IMR-90 (cell line): ENCODE measurements around the gene ASB7. TPM values are rescaled to one million over a fixed set of nuclear protein-coding genes. Genes with fewer than 3 reads are reported as not detected.

Source experiments
- ATAC-seq: fragments of 200-7000 bp; cut with Tn5 transposase; 2 replicates; pipeline ENCODE4 v1.9.1; 2020; ENCODE audit warnings: low read depth, mild to moderate bottlenecking, moderate library complexity
- BruUV-seq: library from RNA; stranded (reverse); fragments of 400-500 nt; replicated peaks from 2 replicates; lab custom pipeline; 2021; lab: Mats Ljungman, UMichigan
- CTCF ChIA-PET: fragments of 300-600 bp; formaldehyde crosslinking; extraction: SDS; loops from one replicate; lab custom pipeline; 2021; ENCODE audit warnings: antibody characterized with exemption; lab: Yijun Ruan, JAX
- POLR2A ChIA-PET: fragments of 300-600 bp; sonication (Branson Sonifier 250); formaldehyde crosslinking; loops from one replicate; lab custom pipeline; 2022; ENCODE audit warnings: antibody characterized with exemption; ENCODE audit not compliant: unreplicated experiment; lab: Charles Lee
- DNase-seq: peaks from one replicate; pipeline ENCODE4 v3.0.0; 2013
- H2AFZ ChIP-seq: replicated peaks from 2 replicates; pipeline ENCODE3; 2013; ENCODE audit warnings: low read length, mild to moderate bottlenecking; ENCODE audit not compliant: poor library complexity
- H2AK5ac ChIP-seq: 2 replicates; pipeline ENCODE4 v1.6.1; 2013; ENCODE audit warnings: low read depth, low read length, inconsistent platforms
- H2AK9ac ChIP-seq: replicated peaks from 2 replicates; pipeline ENCODE3; 2013; ENCODE audit warnings: mild to moderate bottlenecking, low read depth, low read length, moderate library complexity; ENCODE audit not compliant: poor library complexity
- H2BK120ac ChIP-seq: 2 replicates; pipeline ENCODE4 v1.6.1; 2013; ENCODE audit warnings: low read depth, low read length, inconsistent platforms
- H2BK15ac ChIP-seq: 3 replicates; pipeline ENCODE4 v1.6.1; 2013; ENCODE audit warnings: low read depth, low read length, inconsistent platforms
- H2BK20ac ChIP-seq: 2 replicates; pipeline ENCODE4 v1.6.1; 2013; ENCODE audit warnings: low read depth, mild to moderate bottlenecking, inconsistent platforms, low read length, moderate library complexity
- H2BK5ac ChIP-seq: 2 replicates; pipeline ENCODE4 v1.6.1; 2013; ENCODE audit warnings: mild to moderate bottlenecking, low read depth, low read length, inconsistent platforms; ENCODE audit not compliant: poor library complexity, severe bottlenecking
- H3K14ac ChIP-seq: replicated peaks from 2 replicates; pipeline ENCODE4 v1.6.1; 2013; ENCODE audit warnings: low read depth, low read length, inconsistent platforms
- H3K18ac ChIP-seq: 2 replicates; pipeline ENCODE4 v1.6.1; 2013; ENCODE audit warnings: low read depth, low read length, control low read depth
- H3K23ac ChIP-seq: 2 replicates; pipeline ENCODE4 v1.6.1; 2013; ENCODE audit warnings: low read depth, low read length, inconsistent platforms
- H3K27ac ChIP-seq: 2 replicates; pipeline ENCODE4 v1.5.1; 2013; ENCODE audit warnings: mild to moderate bottlenecking, control low read depth, low read length; ENCODE audit not compliant: insufficient read depth
- H3K27me3 ChIP-seq: 2 replicates; pipeline ENCODE4 v1.6.1; 2013; ENCODE audit warnings: low read length; ENCODE audit not compliant: control insufficient read depth, insufficient read depth
- H3K36me3 ChIP-seq: 2 replicates; pipeline ENCODE4 v1.6.1; 2013; ENCODE audit warnings: low read length, mixed read lengths; ENCODE audit not compliant: control insufficient read depth, insufficient read depth
- H3K4ac ChIP-seq: 2 replicates; pipeline ENCODE4 v1.6.1; 2013; ENCODE audit warnings: low read depth, low read length, inconsistent platforms
- H3K4me1 ChIP-seq: 2 replicates; pipeline ENCODE4 v1.6.1; 2013; ENCODE audit warnings: low read length, mixed read lengths; ENCODE audit not compliant: control insufficient read depth, insufficient read depth
- H3K4me2 ChIP-seq: 2 replicates; pipeline ENCODE4 v1.6.1; 2013; ENCODE audit warnings: low read depth, mild to moderate bottlenecking, control low read depth, low read length, moderate library complexity
- H3K4me3 ChIP-seq: 2 replicates; pipeline ENCODE4 v1.5.1; 2013; ENCODE audit warnings: low read depth, mild to moderate bottlenecking, control low read depth, low read length, moderate library complexity; ENCODE audit not compliant: insufficient read depth
- H3K56ac ChIP-seq: 2 replicates; pipeline ENCODE4 v1.6.1; 2013; ENCODE audit warnings: low read length, inconsistent platforms; ENCODE audit not compliant: insufficient read depth; ENCODE audit errors: extremely low read depth
- H3K79me1 ChIP-seq, 2 experiments: 2 replicates each; pipeline ENCODE4 v1.6.1; 2013; ENCODE audit warnings: low read length in 2 of 2, inconsistent platforms in 1 of 2, low read depth in 1 of 2
- H3K9ac ChIP-seq: 2 replicates; pipeline ENCODE4 v1.6.1; 2013; ENCODE audit warnings: low read depth, low read length, control low read depth
- H3K9me1 ChIP-seq: 2 replicates; pipeline ENCODE4 v1.6.1; 2013; ENCODE audit warnings: low read length, inconsistent platforms; ENCODE audit not compliant: insufficient read depth
- H3K9me3 ChIP-seq: 2 replicates; pipeline ENCODE4 v1.6.1; 2013; ENCODE audit warnings: low read length; ENCODE audit not compliant: control insufficient read depth, insufficient read depth
- H4K20me1 ChIP-seq: 2 replicates; pipeline ENCODE4 v1.6.1; 2013; ENCODE audit warnings: low read length, inconsistent platforms; ENCODE audit not compliant: insufficient read depth
- H4K5ac ChIP-seq: 2 replicates; pipeline ENCODE4 v1.6.1; 2013; ENCODE audit warnings: mild to moderate bottlenecking, low read depth, low read length, control low read depth
- H4K8ac ChIP-seq, 2 experiments: 2 replicates each; pipeline ENCODE4 v1.6.1; 2013; ENCODE audit warnings: low read depth in 2 of 2, low read length in 2 of 2, control low read depth in 1 of 2, inconsistent platforms in 1 of 2
- H4K91ac ChIP-seq: 2 replicates; pipeline ENCODE4 v1.6.1; 2013; ENCODE audit warnings: low read depth, low read length, inconsistent platforms; ENCODE audit not compliant: insufficient read depth
- BHLHE40 ChIP-seq: fragments of 150-350 bp; IDR thresholded peaks from 2 replicates; pipeline ENCODE4 v1.6.1; 2016; ENCODE audit warnings: mild to moderate bottlenecking, low read depth, low read length
- CEBPB ChIP-seq: IDR thresholded peaks from 2 replicates; pipeline ENCODE4 v1.6.1; 2012; ENCODE audit warnings: low read depth, low read length, improper control_type of control experiment
- CHD1 ChIP-seq: IDR thresholded peaks from 2 replicates; pipeline ENCODE4 v1.6.1; 2012; ENCODE audit warnings: low read depth, low read length, improper control_type of control experiment
- FOS ChIP-seq: fragments of 150-350 bp; IDR thresholded peaks from 2 replicates; pipeline ENCODE4 v1.6.1; 2016; ENCODE audit warnings: low read depth, low read length
- MAZ ChIP-seq: IDR thresholded peaks from 2 replicates; pipeline ENCODE4 v1.6.1; 2012; ENCODE audit warnings: low read depth, mild to moderate bottlenecking, low read length, improper control_type of control experiment, moderate library complexity, borderline replicate concordance
- MXI1 ChIP-seq: IDR thresholded peaks from 2 replicates; pipeline ENCODE4 v1.6.1; 2012; ENCODE audit warnings: low read depth, mild to moderate bottlenecking, low read length, moderate library complexity, borderline replicate concordance
- NFE2L2 ChIP-seq: fragments of 150-350 bp; IDR thresholded peaks from 2 replicates; pipeline ENCODE4 v1.6.1; 2016; ENCODE audit warnings: low read depth, mild to moderate bottlenecking, low read length
- POLR2A ChIP-seq: IDR thresholded peaks from 2 replicates; pipeline ENCODE4 v1.6.1; 2012; ENCODE audit warnings: mild to moderate bottlenecking, low read depth, low read length
- RAD21 ChIP-seq: IDR thresholded peaks from 2 replicates; pipeline ENCODE4 v1.6.1; 2012; ENCODE audit warnings: low read length, improper control_type of control experiment
- RCOR1 ChIP-seq: IDR thresholded peaks from 2 replicates; pipeline ENCODE4 v1.6.1; 2012; ENCODE audit warnings: mild to moderate bottlenecking, low read length, improper control_type of control experiment; ENCODE audit not compliant: insufficient replicate concordance
- RFX5 ChIP-seq: IDR thresholded peaks from 2 replicates; pipeline ENCODE4 v1.8.0; 2012; ENCODE audit warnings: low read depth, mild to moderate bottlenecking, low read length, moderate library complexity
- SMC3 ChIP-seq: fragments of 150-350 bp; IDR thresholded peaks from 2 replicates; pipeline ENCODE4 v1.6.1; 2016; ENCODE audit warnings: low read depth, mild to moderate bottlenecking, antibody characterized with exemption, low read length, moderate library complexity
- USF2 ChIP-seq: fragments of 150-350 bp; IDR thresholded peaks from 2 replicates; pipeline ENCODE4 v1.6.1; 2017; ENCODE audit warnings: mild to moderate bottlenecking, antibody characterized with exemption, low read length, low read depth
- WGBS, 2 experiments: methylation state at CpG; one replicate each; pipeline versions ENCODE4 v1.1.5 to v1.1.7; 2013; ENCODE audit warnings: missing lambda C conversion rate in 2 of 2; ENCODE audit not compliant: insufficient read length in 1 of 2; ENCODE audit errors: extremely low coverage in 2 of 2; 5-methylcytosine and 5-hydroxymethylcytosine counted together
- dilution Hi-C: fragments of 300-500 bp; cut with HindIII; formaldehyde crosslinking; loops from one replicate; pipeline ENCODE4 v1.14.3; 2018; ENCODE audit warnings: low sequenced_read_pairs; ENCODE audit not compliant: unreplicated experiment
- in situ Hi-C: fragments of 300-500 bp; cut with MboI; formaldehyde crosslinking; loops from 3 replicates; pipeline ENCODE4 v1.14.3; 2019; ENCODE audit warnings: low sequenced_read_pairs, inconsistent platforms, mixed read lengths
- intact Hi-C: fragments of 100-400 bp; cut with micrococcal nuclease; formaldehyde crosslinking; loops from 2 replicates; pipeline ENCODE4 v1.10.0; 2022
- polyA plus RNA-seq, 3 experiments: library from polyadenylated mRNA; depleted of rRNA; stranded (reverse); fragments of >200 nt; gene quantifications; 2 replicates each; pipeline ENCODE4 v1.2.3, GENCODE V29; 2012; ENCODE audit warnings: low replicate concordance in 1 of 3
- total RNA-seq: library from RNA; depleted of rRNA; stranded (reverse); fragments of >200 nt; gene quantifications from 2 replicates; pipeline ENCODE4 v1.2.3, GENCODE V29; 2012

ASB7 gene
- total and polyA plus RNA-seq, 2 of the 4 experiments (the other 2 are of a cell fraction), result 7.7 to 16.7 TPM

- H3K56ac ChIP-seq, result no peak overlapping the region
- CTCF ChIA-PET, result no interaction called here
- WGBS, 2 experiments, result 100% methylated on average over 3 of the region's 7 CpGs; no CpG with 5 or more reads in 1 of the 2 experiments
- peaks cover 16% of the 10 kb centered on the region for H3K4me1 ChIP-seq
- no peaks in the 10 kb centered on the region for H3K9me3 ChIP-seq
- H3K14ac ChIP-seq, result 0 out of 2 replicates have a peak overlapping the region, but pooled peaks have one; percentile 45
- no peaks in the 10 kb centered on the region for H3K36me3 ChIP-seq
- no peak for TF ChIP-seq CHD1
- TF ChIP-seq RFX5, result no peak
- TF ChIP-seq USF2, result no peak
- TF ChIP-seq CEBPB, result no peak
- no peak for TF ChIP-seq RCOR1
- no peak for TF ChIP-seq RAD21
- no peak for TF ChIP-seq MAZ
- TF ChIP-seq BHLHE40, result no peak
- no peak for TF ChIP-seq SMC3
- no peak for TF ChIP-seq NFE2L2
- no peak for TF ChIP-seq MXI1
- no peak for TF ChIP-seq FOS
- no peak for TF ChIP-seq POLR2A
- H2BK5ac ChIP-seq, result no peak overlapping the region
- H3K4ac ChIP-seq, result peak overlapping the region; percentile 52; the same call in 1 of the 2 replicates
- intact Hi-C loops (loop anchor here (5.0 kb wide), 1 partner anchor 65 kb away; no protein-coding TSS in a partner anchor), dilution Hi-C loops (no loop called here), in situ Hi-C loops (no loop called here)
- no peak overlapping the region for H3K4me3 ChIP-seq
- no peaks in the 10 kb centered on the region for H3K27me3 ChIP-seq
- 0 out of 2 replicates have a peak overlapping the region, but pooled peaks have one; percentile 15 for H3K23ac ChIP-seq
- 0 out of 3 replicates have a peak overlapping the region, but pooled peaks have one; percentile 41 for H2BK15ac ChIP-seq
- DNase-seq (no peak), ATAC-seq (no peak)
- H4K5ac ChIP-seq, result no peak overlapping the region
- H3K4me2 ChIP-seq, result no peak overlapping the region
- no peaks in the 10 kb centered on the region for H3K79me1 ChIP-seq
- no peak overlapping the region for H3K27ac ChIP-seq
- no peak overlapping the region for H3K18ac ChIP-seq
- H2AFZ ChIP-seq, result no peak overlapping the region
- no peak overlapping the region; the same call in 1 of the 2 replicates for H4K91ac ChIP-seq
- POLR2A ChIA-PET, result no interaction called here
- H3K9ac ChIP-seq, result no peak overlapping the region
- peak overlapping the region in 1 of 2 experiments; percentile 30; a peak in 1 of 4 replicates for H4K8ac ChIP-seq
- no peak overlapping the region for H2AK9ac ChIP-seq
- H3K9me1 ChIP-seq, result peaks cover 24% of the 10 kb centered on the region
- peak overlapping the region; percentile 40 for H2BK120ac ChIP-seq
- BruUV-seq, result no TSS peak
- peak overlapping the region; percentile 31; the same call in 1 of the 2 replicates for H2AK5ac ChIP-seq
- H2BK20ac ChIP-seq, result peak overlapping the region; percentile 20
- H4K20me1 ChIP-seq, result no peaks in the 10 kb centered on the region
These were observed 90.3 kb downstream of the ASB7 start for GRCh38 chr15:100692671-100693070.
